ENCODE results near the gene MPRIP. TPM values are rescaled to one million over a fixed set of nuclear protein-coding genes. Genes with fewer than 3 reads are reported as not detected.

Gene MPRIP
- total RNA-seq, 1 experiment from 2014 or later: 132 TPM

- Histone ChIP-seq H3K27ac (ENCODE audit: insufficient read length, low read depth, low read length) (no peak overlapping the region), H2BK15ac (ENCODE audit: low read depth, low read length) (no peak overlapping the region), H3K79me1 (ENCODE audit: insufficient read depth, low read depth, low read length, poor library complexity, severe bottlenecking) (no peaks in the 10 kb centered on the region), H3K9ac (ENCODE audit: extremely low read depth, insufficient read length, low read length) (no peak overlapping the region), H2BK120ac (ENCODE audit: low read depth, low read length, poor library complexity, severe bottlenecking) (no peak overlapping the region), H3K14ac (ENCODE audit: insufficient read depth, low read length) (no peak overlapping the region), H3K18ac (ENCODE audit: insufficient read length, low read depth, low read length) (no peak overlapping the region), H2BK12ac (ENCODE audit: insufficient read length, low read depth, low read length) (no peak overlapping the region), H4K20me1 (ENCODE audit: control insufficient read depth, insufficient read depth, insufficient read length) (no peaks in the 10 kb centered on the region), H2AK5ac (ENCODE audit: insufficient read length, low read length) (no peak overlapping the region), H4K5ac (ENCODE audit: insufficient read length, low read depth, low read length) (no peak overlapping the region), H2BK20ac (ENCODE audit: low read depth, low read length, poor library complexity, severe bottlenecking) (no peak overlapping the region), H3K4me1 (ENCODE audit: insufficient read depth, low read length) (no peaks in the 10 kb centered on the region), H3K56ac (ENCODE audit: insufficient read length, low read depth, low read length) (no peak overlapping the region), H3K27me3 (ENCODE audit: insufficient read depth, low read length) (no peaks in the 10 kb centered on the region), H2BK5ac (ENCODE audit: insufficient read length, low read length) (no peak overlapping the region), H3K4ac (ENCODE audit: low read depth, low read length) (no peak overlapping the region), H4K8ac (replicated peaks; ENCODE audit: insufficient read length, low read depth, low read length) (no peak overlapping the region), H3K4me2 (ENCODE audit: insufficient read depth, insufficient read length, low read length) (no peak overlapping the region), H3K79me2 (ENCODE audit: insufficient read depth, low read length) (no peaks in the 10 kb centered on the region), H3K23me2 (ENCODE audit: insufficient read length, low read depth, low read length, poor library complexity, severe bottlenecking) (no peaks in the 10 kb centered on the region), H4K91ac (ENCODE audit: insufficient read length, low read depth, low read length) (no peak overlapping the region), H2AFZ (ENCODE audit: low read length) (no peak overlapping the region), H3T11ph (ENCODE audit: low read length) (no peak overlapping the region), H3K23ac (ENCODE audit: insufficient read length, low read depth, low read length) (no peak overlapping the region), H3K9me3 (ENCODE audit: control insufficient read depth, low read depth, low read length) (no peaks in the 10 kb centered on the region)
- peak overlapping the region in 1 of 3 experiments; percentile 59; a peak in 1 of 7 replicates for H3K27ac Mint-ChIP-seq
- no CpG with 5 or more reads among the region's 12 CpGs for WGBS (ENCODE audit: extremely low coverage, insufficient read length, low lambda C conversion rate)
- DNase-seq: no peak
- H3K27me3 Mint-ChIP-seq (ENCODE audit: low read depth): peaks cover 7% of the 10 kb centered on the region
- no peaks in the 10 kb centered on the region for H3K9me3 Mint-ChIP-seq
- H3K4me1 Mint-ChIP-seq: peaks cover under 1 to 2% of the 10 kb centered on the region in 2 experiments
- no peak overlapping the region for H3K4me3 Mint-ChIP-seq
- TF ChIP-seq CTCF (conservative IDR thresholded peaks at IDR 0.05): no peak
- H3K36me3 Mint-ChIP-seq (ENCODE audit: insufficient read depth in 1 of 3, low read depth in 3 of 3): no peaks in the 10 kb centered on the region
These were observed 6.2 kb upstream of the MPRIP start for GRCh38 chr17:17035920-17036523.

Measured in H9 (cell line).